Measurements from ENCODE around the gene CSAG3. TPM values are rescaled to one million over a fixed set of nuclear protein-coding genes. Genes with fewer than 3 reads are reported as not detected.
"Not testable (repeated sequence)": the region's sequence is repeated elsewhere in the genome, so short reads cannot be mapped to it uniquely, and the experiment has no call there.

Gene CSAG3
- total and polyA plus RNA-seq, 2 experiments from 2014 or later = not detected

DNA sequence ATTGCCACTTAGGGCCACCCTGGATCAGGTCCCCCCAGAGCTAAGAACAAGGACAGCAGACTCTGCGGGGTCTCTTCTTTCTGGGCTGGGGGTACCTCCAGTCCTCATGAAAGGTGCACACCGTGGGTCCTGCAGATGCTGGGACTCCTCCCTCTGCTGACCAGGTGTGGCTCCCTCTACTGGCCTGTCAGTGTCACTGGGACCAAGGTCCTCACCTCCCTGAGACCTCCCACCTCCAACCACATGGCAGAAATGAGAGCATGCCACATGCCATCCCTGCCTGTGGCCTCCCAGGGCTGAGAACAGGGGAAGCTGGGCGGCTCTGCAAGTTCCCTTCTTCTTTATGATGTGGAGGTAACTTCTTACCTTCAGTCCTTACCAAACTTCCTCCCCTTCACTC is 28.0 kb downstream of the CSAG3 start:
- no CpG with 5 or more reads among the region's 3 CpGs for WGBS (ENCODE audit: low lambda C conversion rate, missing lambda C conversion rate)

DNA sequence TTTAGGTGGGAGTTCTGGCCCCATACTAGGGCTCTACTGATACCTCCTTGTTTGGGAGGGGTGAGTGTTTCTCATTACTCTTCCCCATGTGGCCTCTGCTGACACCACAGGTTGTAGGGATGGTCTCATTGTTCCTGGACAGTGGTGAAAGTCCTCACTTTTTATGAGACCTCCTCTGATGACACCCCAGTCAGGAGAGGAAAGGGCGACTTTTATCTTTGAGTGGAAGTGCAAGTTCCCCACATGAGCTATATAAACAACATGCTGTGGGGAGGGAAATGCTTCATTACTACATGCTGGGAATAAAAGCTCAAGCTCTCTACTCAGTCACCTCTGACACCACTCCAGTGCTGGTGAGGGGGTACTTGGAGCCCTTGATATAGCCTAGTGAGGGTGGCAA is 39.9 kb downstream of the CSAG3 start:
- no peak overlapping the region for H3K4me2 ChIP-seq
- TF ChIP-seq, protein P1, sequence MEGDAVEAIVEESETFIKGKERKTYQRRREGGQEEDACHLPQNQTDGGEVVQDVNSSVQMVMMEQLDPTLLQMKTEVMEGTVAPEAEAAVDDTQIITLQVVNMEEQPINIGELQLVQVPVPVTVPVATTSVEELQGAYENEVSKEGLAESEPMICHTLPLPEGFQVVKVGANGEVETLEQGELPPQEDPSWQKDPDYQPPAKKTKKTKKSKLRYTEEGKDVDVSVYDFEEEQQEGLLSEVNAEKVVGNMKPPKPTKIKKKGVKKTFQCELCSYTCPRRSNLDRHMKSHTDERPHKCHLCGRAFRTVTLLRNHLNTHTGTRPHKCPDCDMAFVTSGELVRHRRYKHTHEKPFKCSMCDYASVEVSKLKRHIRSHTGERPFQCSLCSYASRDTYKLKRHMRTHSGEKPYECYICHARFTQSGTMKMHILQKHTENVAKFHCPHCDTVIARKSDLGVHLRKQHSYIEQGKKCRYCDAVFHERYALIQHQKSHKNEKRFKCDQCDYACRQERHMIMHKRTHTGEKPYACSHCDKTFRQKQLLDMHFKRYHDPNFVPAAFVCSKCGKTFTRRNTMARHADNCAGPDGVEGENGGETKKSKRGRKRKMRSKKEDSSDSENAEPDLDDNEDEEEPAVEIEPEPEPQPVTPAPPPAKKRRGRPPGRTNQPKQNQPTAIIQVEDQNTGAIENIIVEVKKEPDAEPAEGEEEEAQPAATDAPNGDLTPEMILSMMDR (IDR thresholded peaks at IDR 0.05; ENCODE audit: poor library complexity) = no peak
- TF ChIP-seq EZH2 (IDR thresholded peaks at IDR 0.05; ENCODE audit: borderline replicate concordance) (no peak), EZH2phosphoT487 (IDR thresholded peaks at IDR 0.05; ENCODE audit: low read depth, severe bottlenecking, unreplicated experiment) (no peak)
- H3K9me3 ChIP-seq (ENCODE audit: low read depth) = no peaks in the 10 kb centered on the region
- no peaks in the 10 kb centered on the region for H4K20me1 ChIP-seq (ENCODE audit: insufficient read depth, poor library complexity, severe bottlenecking)
- H3K9me2 ChIP-seq (replicated peaks; ENCODE audit: insufficient read depth) = no peaks in the 10 kb centered on the region
- DNase-seq (ENCODE audit: low spot score) = no peak
- H3K79me2 ChIP-seq = no peaks in the 10 kb centered on the region
- no peak overlapping the region for H3K4me3 ChIP-seq
- no peak overlapping the region for H2AFZ ChIP-seq
- no peaks in the 10 kb centered on the region for H3K4me1 ChIP-seq (ENCODE audit: insufficient read depth)
- H3K36me3 ChIP-seq (replicated peaks; ENCODE audit: insufficient read depth, low read depth) = no peaks in the 10 kb centered on the region
- H3K27me3 ChIP-seq = no peaks in the 10 kb centered on the region
- no peak overlapping the region for H3K27ac ChIP-seq
- WGBS (ENCODE audit: low lambda C conversion rate, missing lambda C conversion rate) = 63% methylated on average over 1 of the region's 1 CpG

More for the DNA sequence above, 28.0 kb downstream of the CSAG3 start:
- not testable (repeated sequence) for DNase-seq (ENCODE audit: low spot score); H3K9me2 ChIP-seq (replicated peaks; ENCODE audit: insufficient read depth); H3K4me2 ChIP-seq; H3K9me3 ChIP-seq (ENCODE audit: low read depth); H3K27ac ChIP-seq; H3K4me3 ChIP-seq; H3K79me2 ChIP-seq; H3K27me3 ChIP-seq; H3K36me3 ChIP-seq (replicated peaks; ENCODE audit: insufficient read depth, low read depth); H2AFZ ChIP-seq; H3K4me1 ChIP-seq (ENCODE audit: insufficient read depth); H4K20me1 ChIP-seq (ENCODE audit: insufficient read depth, poor library complexity, severe bottlenecking)

DNA sequence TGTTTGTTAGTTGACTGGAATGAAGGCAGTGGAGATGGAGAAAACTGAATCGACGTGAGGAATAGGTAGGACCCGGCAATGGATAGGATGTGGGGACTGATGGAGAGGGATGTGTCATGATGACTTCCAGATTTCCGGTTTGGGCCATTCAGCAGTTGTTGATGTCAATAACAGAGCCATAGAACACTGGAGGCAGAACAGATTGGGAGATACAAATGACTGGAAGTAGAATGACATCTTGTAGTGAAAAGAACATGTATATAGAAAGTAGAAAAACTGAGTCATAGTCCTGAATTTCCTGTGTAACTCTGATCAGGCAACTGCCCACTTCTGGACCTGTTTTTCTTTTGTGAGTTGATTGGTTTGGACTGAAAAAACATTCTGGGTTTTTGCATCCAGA is 47.0 kb downstream of the CSAG3 start:
- Histone ChIP-seq H3K4me1 (ENCODE audit: insufficient read depth) (no peaks in the 10 kb centered on the region), H3K27ac (no peak overlapping the region), H3K9me2 (replicated peaks; ENCODE audit: insufficient read depth) (no peaks in the 10 kb centered on the region), H3K4me3 (no peak overlapping the region), H4K20me1 (ENCODE audit: insufficient read depth, poor library complexity, severe bottlenecking) (no peaks in the 10 kb centered on the region), H3K27me3 (no peaks in the 10 kb centered on the region), H3K36me3 (replicated peaks; ENCODE audit: insufficient read depth, low read depth) (no peaks in the 10 kb centered on the region), H3K4me2 (no peak overlapping the region), H2AFZ (no peak overlapping the region), H3K79me2 (no peaks in the 10 kb centered on the region), H3K9me3 (ENCODE audit: low read depth) (no peaks in the 10 kb centered on the region)
- 77% methylated on average over 4 of the region's 4 CpGs for WGBS (ENCODE audit: low lambda C conversion rate, missing lambda C conversion rate)
- TF ChIP-seq EZH2 (IDR thresholded peaks at IDR 0.05; ENCODE audit: borderline replicate concordance) (no peak), EZH2phosphoT487 (IDR thresholded peaks at IDR 0.05; ENCODE audit: low read depth, severe bottlenecking, unreplicated experiment) (no peak)
- TF ChIP-seq, protein P1 (IDR thresholded peaks at IDR 0.05; ENCODE audit: poor library complexity) = no peak
- DNase-seq (ENCODE audit: low spot score) = no peak

Other genes starting within 250 kb of the CSAG3 start
- 0.28 and 0.60 TPM in 2 replicates for gene GABRQ, start 121.3 kb upstream of the CSAG3 start, total RNA-seq
- 0.05 TPM in 1 of 2 replicates, not detected in the other for gene GABRQ, start 121.3 kb upstream of the CSAG3 start, polyA plus RNA-seq
- gene MAGEA3, start 60.4 kb upstream of the CSAG3 start, total RNA-seq = not detected in 2 replicates
- gene MAGEA3, start 60.4 kb upstream of the CSAG3 start, polyA plus RNA-seq = not detected in 2 replicates
- not detected in 2 replicates for gene CSAG2, start 49.9 kb upstream of the CSAG3 start, total RNA-seq
- gene CSAG2, start 49.9 kb upstream of the CSAG3 start, polyA plus RNA-seq = 0.33 and 0.64 TPM in 2 replicates
- gene MAGEA2B, start 44.6 kb upstream of the CSAG3 start, total RNA-seq = not detected in 2 replicates
- gene MAGEA2B, start 44.6 kb upstream of the CSAG3 start, polyA plus RNA-seq = 0.86 TPM in 1 of 2 replicates, not detected in the other
- not detected in 2 replicates for gene CSAG1, start 25.5 kb upstream of the CSAG3 start, total RNA-seq
- gene CSAG1, start 25.5 kb upstream of the CSAG3 start, polyA plus RNA-seq = not detected in 2 replicates
- not detected in 2 replicates for gene MAGEA12, start 25.5 kb upstream of the CSAG3 start, total RNA-seq
- not detected in 2 replicates for gene MAGEA12, start 25.5 kb upstream of the CSAG3 start, polyA plus RNA-seq
- gene MAGEA2, start 5.4 kb upstream of the CSAG3 start, total RNA-seq = 0.28 and 0.93 TPM in 2 replicates
- gene MAGEA2, start 5.4 kb upstream of the CSAG3 start, polyA plus RNA-seq = 0.24 and 0.39 TPM in 2 replicates
- gene MAGEA6, start 10.5 kb downstream of the CSAG3 start, total RNA-seq = not detected in 2 replicates
- gene MAGEA6, start 10.5 kb downstream of the CSAG3 start, polyA plus RNA-seq = 0.45 TPM in 1 of 2 replicates, not detected in the other
- gene CETN2, start 71.5 kb downstream of the CSAG3 start, total RNA-seq = 43.7 and 44.8 TPM in 2 replicates
- gene CETN2, start 71.5 kb downstream of the CSAG3 start, polyA plus RNA-seq = 45.5 and 46.0 TPM in 2 replicates
- 46.2 and 56.7 TPM in 2 replicates for gene NSDHL, start 71.8 kb downstream of the CSAG3 start, total RNA-seq
- 47.8 and 62.9 TPM in 2 replicates for gene NSDHL, start 71.8 kb downstream of the CSAG3 start, polyA plus RNA-seq
- gene ZNF185, start 138.8 kb downstream of the CSAG3 start, total RNA-seq = 10.6 and 10.8 TPM in 2 replicates
- gene ZNF185, start 138.8 kb downstream of the CSAG3 start, polyA plus RNA-seq = 18.1 and 18.3 TPM in 2 replicates
- gene PNMA5, start 234.9 kb downstream of the CSAG3 start, total RNA-seq = 0.07 and 0.08 TPM in 2 replicates
- gene PNMA5, start 234.9 kb downstream of the CSAG3 start, polyA plus RNA-seq = not detected in 2 replicates